HG03521 (cell line): ENCODE results near the gene POPDC3.
A peak's percentile ranks its signal among the peaks of the same experiment; 100 is the strongest.
"Not testable (repeated sequence)": the region's sequence is repeated elsewhere in the genome, so short reads cannot be mapped to it uniquely, and the experiment has no call there.

ENCODE experiments used
- ATAC-seq: cut with Tn5 transposase; IDR thresholded peaks from one replicate; pipeline ENCODE4 v1.9.1; 2021; ENCODE audit warnings: mild to moderate bottlenecking, moderate library complexity; ENCODE audit not compliant: unreplicated experiment

The POPDC3 gene, protein sequence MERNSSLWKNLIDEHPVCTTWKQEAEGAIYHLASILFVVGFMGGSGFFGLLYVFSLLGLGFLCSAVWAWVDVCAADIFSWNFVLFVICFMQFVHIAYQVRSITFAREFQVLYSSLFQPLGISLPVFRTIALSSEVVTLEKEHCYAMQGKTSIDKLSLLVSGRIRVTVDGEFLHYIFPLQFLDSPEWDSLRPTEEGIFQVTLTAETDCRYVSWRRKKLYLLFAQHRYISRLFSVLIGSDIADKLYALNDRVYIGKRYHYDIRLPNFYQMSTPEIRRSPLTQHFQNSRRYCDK

DNA sequence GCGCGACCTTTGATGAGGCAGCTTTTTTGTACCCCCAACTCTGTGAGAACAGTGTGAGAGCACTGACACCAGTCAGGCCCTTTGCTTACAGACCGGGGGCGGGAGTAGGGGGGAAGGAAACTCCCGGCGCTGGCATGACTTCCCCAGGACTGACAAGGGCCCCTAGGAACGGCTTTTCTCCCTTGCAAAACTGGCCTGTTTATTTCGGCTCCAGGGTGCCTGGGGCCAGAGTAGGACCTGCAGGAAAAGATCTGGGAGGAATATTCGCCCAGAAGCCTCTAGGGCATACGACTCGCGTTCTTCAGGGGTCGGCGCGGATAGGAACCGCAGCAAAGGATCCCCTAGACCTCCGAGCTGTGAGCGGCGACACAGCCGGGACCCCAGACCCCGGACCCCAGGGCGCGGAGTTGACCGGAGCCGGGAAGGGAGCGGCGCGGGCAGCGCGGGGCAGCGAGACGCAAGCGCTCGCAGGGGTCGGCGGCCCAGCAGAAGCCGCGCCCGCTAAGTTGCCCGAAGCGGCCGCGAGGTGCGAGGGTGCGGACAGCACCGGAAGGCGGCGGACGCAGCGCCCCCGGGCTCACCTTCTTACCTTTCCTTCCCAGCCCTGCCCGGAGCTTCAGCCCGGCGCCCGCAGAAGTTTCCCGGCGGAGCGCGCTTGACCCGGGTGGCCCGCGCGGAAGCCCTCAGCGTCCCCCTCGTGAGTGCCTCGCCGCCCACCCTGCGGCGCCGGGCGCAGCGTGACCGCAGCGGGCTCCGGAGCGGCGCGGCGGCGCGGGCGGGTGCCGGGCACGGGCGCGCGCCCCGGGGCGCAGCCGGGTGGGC is at the start of gene POPDC3:
Gene POPDC3, minus strand, starts transcription at position 771 of the 822 bp plus-strand sequence. CDS start 18,105 bp downstream, outside the sequence.
- peak; percentile 42 for ATAC-seq

DNA sequence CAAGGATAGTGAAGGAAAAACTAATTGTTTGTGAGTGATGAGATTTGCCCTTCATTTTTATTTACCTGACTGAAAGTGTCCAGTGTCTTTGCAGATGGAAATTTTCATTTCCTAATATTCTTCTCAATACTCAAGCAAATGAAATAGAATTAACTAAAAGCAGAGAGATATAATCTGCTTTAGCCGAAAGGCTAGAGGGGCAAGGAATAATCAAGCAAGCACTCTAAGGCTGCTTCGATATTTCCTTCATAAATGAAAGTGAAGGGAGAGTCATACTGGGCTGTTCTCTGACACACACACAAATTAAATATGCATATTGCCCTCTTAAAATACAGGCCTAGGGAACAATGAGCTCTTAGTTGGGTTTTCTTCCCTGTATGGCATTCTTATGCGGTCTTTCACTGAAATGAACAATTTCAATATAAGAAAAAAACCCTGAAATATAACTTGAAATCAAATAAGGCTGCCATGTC is 47.5 kb upstream of the POPDC3 start:
- ATAC-seq: no peak

DNA sequence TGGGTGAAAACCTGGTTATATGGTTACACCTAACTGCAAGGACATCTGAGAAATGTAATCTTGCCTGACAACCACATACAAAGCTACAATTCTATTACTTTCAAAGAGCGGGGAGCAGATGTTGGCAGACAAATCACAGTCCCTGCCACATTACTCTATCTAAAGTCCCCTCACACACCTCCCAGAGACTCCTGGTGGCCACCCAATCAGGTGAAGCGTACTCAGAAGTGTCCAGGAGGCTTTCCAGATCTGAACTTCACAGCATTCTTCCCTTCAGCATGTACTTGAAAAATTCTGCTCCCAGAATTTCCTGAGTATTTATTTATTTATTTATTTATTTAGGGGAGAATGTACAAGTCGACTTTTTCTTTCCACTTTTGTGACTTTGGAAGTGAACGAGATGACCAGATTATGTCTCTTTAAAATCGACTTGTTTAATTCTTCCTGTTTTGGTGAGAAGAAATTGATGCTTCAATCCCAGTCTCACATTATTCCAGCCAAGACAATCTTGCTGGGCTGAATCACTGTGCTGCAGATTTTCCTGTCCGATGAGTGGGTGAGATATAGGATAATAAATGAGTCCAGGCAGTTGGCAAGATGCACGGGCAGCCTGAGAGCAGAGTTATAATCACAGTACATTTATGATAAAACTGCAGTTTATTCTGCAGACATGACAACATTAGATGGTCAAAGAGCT is 46.9 kb upstream of the POPDC3 start:
- no peak for ATAC-seq

DNA sequence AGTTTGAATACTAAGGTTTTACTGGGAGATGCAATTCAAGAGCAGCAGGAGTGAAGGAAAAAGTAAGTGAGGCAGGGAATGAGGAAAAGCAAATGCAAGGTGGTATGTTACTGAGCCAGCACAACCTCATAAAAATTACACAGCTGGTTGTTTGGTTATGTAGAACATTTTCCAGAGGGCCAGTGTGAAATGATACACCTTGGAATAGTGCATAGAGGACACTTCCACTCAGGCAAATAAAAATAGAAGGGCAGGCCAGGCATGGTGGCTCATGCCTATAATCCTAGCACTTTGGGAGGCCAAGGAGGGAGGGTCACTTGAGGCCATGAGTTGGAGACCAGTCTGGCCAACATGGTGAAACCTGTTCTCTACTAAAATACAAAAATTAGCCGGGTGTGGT is 43.4 kb upstream of the POPDC3 start:
- no peak for ATAC-seq

DNA sequence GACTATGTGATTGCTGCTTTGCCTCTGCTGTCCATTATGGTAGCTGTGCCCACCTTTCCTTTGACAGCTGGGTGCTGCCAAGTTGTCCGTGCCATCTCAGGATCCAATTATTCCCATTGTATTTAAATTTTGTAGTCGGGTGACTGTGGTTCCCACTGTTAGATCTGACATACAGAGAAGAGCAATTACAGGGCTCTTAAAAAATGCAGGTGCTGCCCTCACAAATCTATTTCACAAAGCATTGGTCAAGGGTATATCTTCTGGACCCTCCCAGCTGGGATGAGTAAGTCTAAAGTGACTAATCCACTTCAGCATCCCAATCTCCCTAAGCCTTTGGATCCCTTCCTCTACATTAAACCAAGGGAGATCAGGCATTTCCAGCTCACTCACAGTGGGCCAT is 41.4 kb upstream of the POPDC3 start:
- not testable (repeated sequence) for ATAC-seq

DNA sequence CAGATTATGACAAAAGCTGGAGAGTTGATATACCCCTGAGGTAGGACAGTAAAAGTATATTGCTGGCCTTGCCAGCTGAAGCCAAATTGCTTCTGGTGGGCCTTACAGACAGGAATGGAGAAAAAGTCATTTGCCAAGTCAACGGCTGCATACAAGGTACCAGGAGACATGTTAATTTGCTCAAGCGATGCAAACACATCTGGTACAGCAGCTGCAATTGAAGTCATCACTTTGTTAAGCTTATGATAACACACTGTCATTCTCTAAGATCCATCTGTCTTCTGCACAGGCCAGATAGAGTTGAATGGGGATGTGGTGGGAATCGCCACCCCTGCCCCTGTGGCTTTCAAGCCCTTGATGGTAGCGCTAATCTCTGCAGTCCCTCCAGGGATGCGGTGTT is 40.4 kb upstream of the POPDC3 start:
- ATAC-seq: no peak

DNA sequence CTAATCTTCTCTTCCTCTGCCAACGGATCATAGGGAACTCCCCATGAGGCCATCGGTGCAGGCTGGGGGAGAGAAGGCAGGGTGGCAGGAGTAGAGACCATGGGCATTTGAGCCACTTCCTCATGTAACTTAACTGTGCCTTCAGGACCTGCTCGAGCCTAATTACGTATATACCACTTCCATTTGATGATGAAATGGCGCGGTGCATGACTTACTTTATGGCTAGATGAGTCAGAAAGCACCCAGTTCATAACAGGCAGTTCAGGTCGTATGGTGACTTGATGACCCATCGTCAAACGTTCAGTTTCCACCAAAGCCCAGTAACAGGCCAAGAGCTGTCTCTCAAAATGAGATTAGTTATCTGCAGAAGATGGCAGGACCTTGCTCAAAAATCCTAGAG is 39.4 kb upstream of the POPDC3 start:
- not testable (repeated sequence) for ATAC-seq

DNA sequence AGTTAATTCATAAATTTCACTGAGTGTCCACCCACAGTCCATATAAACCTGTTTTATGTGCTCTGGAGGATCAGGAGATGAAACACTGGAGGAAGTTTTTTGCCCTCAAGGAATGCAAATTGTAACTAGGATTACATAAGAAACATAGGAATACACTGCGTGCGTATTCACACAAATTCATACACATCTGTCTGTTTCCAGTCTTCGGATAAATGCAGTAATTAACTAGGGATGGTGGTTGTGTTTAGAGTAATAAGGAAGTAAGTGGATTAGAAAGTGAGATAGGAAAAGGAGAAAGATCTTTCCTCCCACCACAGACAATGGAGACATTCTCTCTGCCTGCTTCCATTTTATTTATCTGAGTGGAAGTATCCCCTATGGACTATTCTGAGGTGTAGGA is 35.7 kb upstream of the POPDC3 start:
- ATAC-seq: no peak

DNA sequence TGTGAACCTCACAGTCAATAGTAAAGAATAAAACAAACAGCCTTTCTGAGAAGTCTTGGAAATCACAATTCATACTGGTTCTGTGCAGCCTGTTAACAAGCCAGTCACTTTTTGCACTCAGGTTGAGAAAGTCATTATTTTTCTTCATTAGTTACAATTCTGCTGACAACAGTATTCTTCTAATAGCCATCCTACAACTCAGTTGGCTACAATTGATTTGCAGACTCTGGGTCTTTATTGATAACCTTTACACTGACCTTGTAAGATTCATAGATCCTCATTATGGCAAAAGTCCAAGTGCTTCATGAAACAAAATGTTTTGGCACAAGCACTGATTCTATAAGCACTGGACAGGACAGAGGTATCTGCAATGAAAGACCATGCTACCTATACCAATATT is 34.9 kb upstream of the POPDC3 start:
- ATAC-seq: no peak

DNA sequence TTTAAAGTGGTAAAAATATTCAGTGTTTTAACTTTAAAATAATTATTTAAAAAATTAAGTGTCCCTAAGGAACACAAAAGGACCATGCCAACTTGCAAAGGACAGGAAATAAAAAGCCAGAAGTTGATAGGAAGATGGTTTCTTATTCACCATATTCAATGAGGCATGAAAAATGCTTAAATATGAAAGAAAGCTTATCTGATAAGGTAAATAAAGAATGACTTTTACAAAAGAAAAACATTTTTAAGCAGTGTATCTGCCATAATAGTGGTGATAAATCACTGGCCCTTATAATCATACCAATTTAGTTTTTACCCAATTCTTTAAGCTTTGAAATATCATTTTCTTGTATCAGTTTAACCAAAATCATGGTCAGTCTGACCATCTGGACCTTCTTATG is 33.5 kb upstream of the POPDC3 start:
- no peak for ATAC-seq

DNA sequence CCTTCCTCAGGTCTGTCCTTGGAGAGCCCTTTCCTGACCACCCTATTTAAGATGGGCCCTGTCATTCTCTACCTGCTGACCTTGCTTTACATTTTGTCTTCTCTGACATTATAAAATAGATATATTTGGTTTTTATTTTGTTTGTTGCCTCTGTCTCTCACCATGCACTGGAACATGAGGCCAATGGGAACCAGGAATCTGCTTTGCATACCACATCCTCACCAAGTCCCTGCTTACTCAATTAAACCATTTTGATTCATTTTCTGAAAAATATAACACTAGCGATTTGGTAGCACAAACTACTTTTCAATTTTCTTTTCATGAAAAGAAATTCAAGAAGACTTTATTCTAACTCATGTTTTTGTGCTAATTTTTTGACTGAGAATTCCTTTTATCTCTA is 32.8 kb upstream of the POPDC3 start:
- no peak for ATAC-seq

DNA sequence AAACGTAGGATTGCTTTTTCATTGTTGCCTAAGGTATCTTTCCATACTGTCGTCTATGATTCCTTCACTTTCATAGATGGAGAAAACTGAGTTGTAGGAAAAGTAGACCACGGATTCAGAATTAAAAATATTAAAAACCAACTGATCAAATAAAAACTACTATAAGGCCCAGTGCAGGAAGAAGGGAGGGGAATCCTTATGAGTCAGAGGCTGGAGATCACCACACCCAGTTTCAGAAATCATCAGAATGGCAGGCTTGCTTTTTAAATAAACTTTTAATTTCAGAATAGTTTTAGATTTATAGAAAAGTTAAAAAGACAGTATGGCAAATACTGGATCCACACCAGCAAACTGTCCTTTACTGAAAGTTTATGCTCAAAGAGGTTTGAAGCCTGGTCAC is 32.0 kb upstream of the POPDC3 start:
- ATAC-seq: no peak

DNA sequence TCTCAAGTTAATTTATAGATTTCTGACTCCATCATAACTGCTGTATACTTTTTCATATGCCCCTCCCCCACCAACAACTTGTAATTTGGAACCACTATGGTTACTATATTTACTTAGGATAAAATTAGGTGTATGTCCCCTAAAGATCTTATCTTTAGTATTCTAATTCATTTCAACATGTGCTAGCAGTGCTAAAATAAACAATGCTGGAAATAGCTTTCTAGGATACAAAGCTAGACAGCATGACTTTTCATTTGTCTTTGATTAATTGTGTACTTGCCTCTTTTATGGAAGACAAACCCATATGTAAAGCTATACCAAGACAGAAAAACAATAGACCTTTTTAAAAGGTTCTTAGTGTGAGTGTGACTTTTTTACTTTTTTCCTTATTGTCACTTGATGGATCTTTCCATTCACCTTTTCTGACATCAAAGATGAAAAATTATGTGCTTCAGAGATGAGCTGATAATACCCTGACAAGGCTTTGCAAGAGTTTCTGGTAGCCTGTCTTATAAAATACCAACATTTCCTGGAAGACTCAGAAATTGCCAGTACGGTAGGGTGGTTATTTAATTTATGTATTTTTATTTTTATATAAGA is 31.2 kb upstream of the POPDC3 start:
- no peak for ATAC-seq

DNA sequence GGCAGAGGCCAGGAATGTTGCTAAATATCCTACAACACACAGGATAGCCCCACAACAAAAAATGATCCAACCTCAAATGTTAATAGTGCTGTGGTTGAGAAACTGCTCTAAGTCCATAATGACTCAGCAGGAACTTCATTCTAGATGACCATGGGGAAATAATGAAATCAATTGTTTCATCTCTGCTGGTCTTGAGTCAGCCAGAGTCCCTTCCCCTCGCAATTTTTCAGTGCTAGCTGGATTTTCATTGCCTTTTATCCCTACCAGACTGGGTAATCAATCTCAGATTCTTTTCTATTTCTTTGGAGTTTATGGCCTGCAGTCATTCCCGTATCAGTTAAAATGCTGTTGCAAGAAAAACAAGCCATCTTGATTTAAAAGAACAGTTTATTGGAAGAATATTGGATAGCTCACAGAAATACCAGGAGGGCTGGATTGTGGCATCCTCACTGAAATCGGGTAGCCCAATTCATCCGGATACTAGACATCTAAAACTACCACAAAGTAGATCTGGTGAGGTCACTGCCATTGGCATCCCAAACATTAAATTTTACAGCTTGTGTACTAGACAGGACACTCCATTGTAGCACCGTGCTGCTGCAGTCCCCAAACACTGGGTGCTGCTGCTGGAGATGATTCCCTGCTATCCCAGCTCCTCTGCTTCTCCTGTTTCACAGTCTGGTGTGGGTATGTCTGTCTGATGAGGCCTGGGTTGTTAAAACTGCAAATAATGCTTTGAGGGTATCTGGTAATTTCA is 30.3 kb upstream of the POPDC3 start:
- ATAC-seq: no peak

DNA sequence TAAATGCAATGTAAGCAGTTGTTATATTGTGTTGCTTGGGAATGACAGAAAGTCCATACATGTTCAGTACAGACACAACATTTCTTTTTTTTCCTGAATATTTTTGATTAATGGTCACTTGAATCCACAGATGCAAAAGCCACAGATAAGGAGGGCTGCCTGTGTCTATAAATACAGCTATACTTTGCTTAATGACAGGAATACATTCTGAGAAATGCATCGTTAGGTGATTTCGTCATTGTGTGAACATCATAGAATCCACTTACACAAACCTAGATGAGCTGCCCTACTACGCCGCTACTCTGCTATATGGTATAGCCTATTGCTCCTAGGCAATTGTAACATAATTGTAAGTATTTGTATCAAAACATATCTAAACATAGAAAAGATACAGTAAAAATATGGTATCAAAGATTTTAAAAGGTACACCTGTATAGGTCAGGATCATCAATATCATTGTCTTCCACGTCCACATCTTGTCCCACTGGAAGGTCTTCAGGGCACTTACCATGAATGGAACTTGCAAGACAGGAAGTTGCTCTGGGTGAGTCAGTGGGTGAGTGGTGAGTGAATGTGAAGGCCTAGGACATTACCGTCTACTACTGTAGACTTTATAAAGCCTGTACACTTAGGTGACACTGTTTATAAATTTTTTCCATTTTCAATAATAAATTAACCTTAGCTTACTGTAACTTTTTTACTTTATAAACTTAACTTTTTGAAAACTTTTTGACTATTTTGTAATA is 27.9 kb upstream of the POPDC3 start:
- no peak for ATAC-seq

DNA sequence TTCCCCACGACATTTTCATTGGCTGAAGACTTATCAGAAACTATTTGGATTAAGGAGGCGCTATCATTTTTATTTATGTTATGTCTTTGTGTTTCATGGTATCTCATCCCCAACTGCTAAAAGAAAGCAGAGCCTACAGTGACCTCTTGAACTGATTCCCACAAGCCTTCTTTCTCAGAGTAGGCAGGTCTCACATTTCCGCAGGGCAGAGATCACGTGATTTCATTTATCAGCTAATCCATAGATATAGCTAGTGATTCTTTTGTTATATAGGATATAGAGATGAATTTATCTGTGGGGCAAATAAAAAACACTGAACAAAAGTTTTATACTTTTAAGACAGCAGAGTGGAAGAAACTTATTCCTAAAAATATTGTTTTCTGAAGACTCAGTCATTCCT is 25.0 kb upstream of the POPDC3 start:
- ATAC-seq: no peak

DNA sequence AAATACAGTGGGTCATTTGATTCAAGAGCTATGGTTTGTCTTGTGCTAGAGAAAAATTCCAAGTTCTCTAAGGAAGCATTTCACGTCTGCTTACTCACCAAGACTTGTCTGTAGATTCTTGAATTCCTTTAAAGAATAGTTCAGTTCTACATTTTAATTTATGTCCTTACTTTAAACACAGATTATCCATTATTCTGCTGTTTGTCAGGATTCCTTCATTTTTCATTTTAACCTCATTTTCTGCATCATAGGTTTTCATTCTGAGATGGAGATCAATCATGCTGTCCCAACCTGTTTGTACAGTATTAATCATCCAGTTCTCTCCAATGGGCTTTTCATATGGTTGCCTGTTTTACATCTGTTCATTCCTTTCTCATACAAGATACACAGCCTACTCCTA is 24.5 kb upstream of the POPDC3 start:
- no peak for ATAC-seq

DNA sequence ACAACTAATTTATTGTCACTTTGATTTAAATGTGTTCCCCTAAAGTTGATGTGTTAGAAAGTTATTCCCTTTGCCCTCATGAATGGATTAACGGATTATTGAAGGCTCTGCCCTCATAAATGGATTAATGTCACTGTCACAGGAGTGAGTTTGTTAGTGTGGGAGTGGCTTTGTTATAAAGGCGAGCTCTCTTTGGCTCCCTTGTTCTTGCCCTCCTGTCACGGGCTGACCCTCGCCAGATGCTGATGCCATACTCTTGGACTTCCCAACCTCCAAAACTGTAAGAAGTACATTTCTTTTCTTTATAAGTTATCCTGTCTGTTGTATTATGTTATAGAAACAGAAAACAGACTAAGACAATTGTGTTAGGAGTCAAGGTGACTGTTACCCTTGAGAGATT is 22.7 kb upstream of the POPDC3 start:
- no peak for ATAC-seq

DNA sequence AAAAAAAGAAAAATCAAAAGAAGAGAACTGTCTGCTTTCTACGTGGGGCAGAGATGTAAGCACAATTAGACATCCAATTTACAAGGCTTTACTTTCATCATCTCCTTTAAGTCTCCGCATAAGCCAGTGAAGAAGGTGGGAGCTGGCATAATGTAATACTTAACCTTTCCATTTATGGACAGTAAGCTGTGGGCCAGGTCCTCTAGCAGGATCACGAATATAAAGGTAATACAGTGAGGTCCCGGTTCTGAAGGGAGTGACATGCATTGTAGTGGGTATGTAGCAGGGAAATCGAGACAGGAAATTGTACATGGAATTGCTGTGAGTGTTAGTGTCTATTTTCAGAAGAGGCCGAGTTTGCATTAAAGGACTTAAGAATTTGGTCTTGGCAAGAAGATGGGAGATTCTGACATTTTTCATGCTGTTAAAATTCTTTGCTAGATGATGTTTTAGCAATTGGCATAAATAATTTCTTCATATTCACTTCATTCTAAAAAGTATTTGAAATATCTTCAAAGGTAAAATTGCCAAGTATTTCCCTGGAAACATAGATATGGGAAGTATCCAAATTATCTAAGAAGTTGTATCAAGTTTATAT is 20.4 kb upstream of the POPDC3 start:
- ATAC-seq: no peak
